ENCODE data around the gene ISOC2.

GRCh38 chr19:55489711-55490477, 28.5 kb upstream of the ISOC2 start:
- TF ChIP-seq EZH2 (IDR thresholded peaks at IDR 0.05) (no peak), POLR2AphosphoS5 (IDR thresholded peaks at IDR 0.05; ENCODE audit: borderline replicate concordance, low read depth, low read length) (no peak), FOXP2 (optimal IDR thresholded peaks at IDR 0.05; ENCODE audit: control extremely low read depth, extremely low read length, insufficient read depth) (no peak)

Measured in SK-N-MC (cell line).